ENCODE data around the gene CHMP1A. TPM values are rescaled to one million over a fixed set of nuclear protein-coding genes. Genes with fewer than 3 reads are reported as not detected.
A peak's percentile ranks its signal among the peaks of the same experiment; 100 is the strongest.
"Not testable (repeated sequence)": the region's sequence is repeated elsewhere in the genome, so short reads cannot be mapped to it uniquely, and the experiment has no call there.

CHMP1A gene
- total RNA-seq, 2 donors from 2014 or later, result 154 to 157 TPM

DNA sequence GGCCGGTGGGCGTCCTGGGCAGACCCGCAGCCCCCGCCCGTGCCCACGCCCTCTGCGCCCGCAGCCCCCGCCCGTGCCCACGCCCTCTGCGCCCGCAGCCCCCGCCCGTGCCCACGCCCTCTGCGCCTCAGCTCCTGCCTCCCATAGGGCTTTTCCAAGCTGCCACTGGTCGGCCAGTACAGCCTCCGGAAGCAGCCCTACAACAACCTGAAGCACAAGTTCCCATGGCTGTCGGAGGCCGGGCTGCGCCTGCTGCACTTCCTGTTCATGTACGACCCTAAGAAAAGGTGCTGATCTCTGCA, 37.2 kb upstream of the CHMP1A start:
- ATAC-seq, result peak; percentile 67
- intact Hi-C loops (cut with DNase I, micrococcal nuclease), result not testable (repeated sequence)
- DNase-seq, result peak in 1 of 2 donors; percentile 59

DNA sequence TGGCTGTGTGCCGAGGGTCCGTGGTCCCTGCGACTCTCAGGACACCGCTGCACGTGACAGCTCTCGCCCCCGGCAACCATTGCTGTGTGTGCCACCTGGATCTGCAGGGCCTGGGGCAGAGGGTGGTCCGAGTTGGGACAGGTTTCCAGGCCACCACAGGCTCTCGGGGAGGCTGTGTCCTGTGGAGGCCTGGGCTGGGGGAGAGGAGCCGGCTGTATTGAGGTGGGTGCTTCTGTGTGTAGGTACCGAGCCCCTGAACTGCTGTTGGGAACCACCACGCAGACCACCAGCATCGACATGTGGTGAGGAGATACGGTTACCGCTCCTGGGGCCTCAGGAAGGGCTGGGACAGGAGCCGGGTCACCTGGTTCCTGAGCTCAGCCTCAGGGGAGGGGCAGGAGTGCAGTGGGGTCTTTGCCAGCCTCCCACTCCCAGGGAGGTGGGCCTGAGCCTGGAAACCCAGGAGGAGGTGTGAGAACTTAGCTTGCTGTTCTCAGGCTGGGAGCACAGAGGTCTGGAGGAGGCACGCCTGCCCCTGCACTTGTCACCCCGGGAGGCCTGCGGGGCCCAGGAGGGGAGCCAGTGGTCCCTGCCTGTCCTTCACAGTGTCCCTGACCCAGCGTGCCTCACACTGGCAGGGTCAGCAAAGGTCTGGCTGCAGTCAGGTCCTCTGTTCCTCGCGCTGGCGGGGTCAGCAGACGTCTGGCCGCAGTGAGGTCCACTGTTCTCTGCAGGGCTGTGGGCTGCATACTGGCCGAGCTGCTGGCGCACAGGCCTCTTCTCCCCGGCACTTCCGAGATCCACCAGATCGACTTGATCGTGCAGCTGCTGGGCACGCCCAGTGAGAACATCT, 36.6 kb upstream of the CHMP1A start:
- ATAC-seq (peak; percentile 5), DNase-seq (no peak)
- intact Hi-C loops (cut with DNase I, micrococcal nuclease), result no loop called here

DNA sequence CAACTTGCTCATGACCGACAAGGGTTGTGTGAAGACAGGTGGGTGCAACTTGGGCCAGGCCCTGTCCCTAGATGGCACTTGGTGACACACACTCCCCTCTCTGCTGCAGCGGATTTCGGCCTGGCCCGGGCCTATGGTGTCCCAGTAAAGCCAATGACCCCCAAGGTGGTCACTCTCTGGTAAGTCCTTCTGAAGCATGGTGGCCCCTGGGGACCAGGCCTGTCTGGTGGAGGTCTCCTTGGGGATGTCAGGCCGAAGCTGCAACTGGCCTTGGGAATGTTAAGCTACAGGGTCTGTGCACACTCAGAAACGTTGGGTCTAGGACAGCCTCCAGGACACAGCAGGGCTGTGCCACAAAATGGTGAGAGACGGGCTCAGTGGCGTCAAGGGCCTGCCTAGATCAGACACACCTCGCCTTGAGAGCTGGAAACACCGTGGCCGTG, 35.8 kb upstream of the CHMP1A start:
- DNase-seq (no peak), ATAC-seq (no peak)
- intact Hi-C loops (cut with DNase I, micrococcal nuclease), result no loop called here

DNA sequence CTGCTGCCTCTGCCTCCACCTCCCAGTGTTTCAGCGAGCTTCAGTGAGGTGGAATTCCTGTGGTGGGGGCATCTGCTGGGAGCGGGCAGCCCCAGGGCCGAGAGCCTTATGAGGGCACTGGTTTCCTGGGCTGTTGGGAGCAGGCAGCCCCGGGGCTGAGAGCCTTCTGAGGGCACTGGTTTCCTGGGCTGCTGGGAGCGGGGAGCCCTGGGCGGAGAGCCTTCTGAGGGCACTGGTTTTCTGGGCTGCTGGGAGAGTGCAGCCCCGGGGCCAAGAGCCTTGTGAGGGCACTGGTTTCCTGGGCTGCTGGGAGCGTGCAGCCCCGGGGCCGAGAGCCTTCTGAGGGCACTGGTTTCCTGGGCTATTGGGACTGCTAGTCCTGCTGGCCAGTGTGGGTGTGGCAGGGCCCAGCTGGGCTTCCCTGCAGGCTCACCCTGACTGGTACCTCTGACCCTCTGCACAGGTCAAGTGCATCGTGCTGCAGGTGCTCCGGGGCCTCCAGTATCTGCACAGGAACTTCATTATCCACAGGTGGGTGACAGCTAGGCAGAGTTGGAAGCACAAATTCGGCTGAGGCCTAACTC, 34.6 kb upstream of the CHMP1A start:
- ATAC-seq (no peak), DNase-seq (no peak)
- intact Hi-C loops (cut with DNase I, micrococcal nuclease), result no loop called here

DNA sequence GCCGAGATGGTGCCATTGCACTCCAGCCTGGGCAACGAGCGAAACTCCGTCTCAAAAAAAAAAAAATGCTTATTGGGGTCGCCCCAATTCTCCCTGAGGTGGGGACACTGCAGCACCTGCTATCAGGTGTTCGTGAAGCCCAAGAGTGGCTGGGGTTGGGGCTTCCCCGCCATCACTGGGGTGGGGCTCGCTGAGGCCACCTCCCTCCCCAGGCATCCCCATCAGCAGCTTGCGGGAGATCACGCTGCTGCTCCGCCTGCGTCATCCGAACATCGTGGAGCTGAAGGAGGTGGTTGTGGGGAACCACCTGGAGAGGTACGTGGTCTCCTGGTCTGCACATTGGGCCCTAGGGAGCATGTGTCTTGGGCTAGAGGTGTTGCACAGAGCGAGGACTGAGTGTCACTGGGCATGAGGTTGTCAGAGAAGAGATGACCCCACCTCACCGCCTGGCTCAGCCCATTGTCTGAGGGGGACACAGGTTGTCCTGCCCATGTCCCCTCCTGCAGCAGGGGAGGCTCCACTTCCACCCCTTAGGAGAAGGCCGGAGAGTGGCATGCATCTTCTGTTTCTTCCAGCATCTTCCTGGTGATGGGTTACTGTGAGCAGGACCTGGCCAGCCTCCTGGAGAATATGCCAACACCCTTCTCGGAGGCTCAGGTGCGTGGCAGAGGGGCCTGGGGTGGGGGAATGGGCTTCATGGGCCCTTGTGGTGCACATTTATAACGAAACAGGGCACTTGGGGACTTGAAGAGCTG, 33.9 kb upstream of the CHMP1A start:
- intact Hi-C loops (cut with DNase I, micrococcal nuclease), result no loop called here
- ATAC-seq, result no peak
- no peak for DNase-seq

DNA sequence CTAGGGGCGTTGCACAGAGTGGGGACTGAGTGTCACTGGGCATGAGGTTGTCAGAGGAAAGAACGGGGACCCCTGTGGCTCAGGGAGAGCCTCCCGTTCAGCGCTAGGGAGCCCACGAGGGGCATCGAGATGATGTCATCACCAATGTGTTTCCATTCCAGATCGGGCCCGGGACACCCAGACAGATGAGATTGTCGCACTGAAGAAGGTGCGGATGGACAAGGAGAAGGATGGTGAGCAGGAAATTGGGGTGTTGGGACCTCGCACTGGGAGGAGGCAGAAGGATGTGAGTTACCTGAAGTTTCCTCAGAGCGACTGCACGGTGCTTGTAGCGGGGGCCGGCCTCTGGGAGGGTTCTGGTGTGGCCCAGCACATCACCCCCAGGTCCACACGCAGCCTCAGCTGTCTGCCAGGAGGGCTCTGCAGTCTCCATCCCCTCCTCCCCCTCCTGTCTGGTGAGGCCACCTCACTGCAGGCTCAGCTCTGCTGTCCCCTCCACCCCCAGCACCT, 32.9 kb upstream of the CHMP1A start:
- intact Hi-C loops (cut with DNase I, micrococcal nuclease), result no loop called here
- DNase-seq (no peak), ATAC-seq (no peak)

DNA sequence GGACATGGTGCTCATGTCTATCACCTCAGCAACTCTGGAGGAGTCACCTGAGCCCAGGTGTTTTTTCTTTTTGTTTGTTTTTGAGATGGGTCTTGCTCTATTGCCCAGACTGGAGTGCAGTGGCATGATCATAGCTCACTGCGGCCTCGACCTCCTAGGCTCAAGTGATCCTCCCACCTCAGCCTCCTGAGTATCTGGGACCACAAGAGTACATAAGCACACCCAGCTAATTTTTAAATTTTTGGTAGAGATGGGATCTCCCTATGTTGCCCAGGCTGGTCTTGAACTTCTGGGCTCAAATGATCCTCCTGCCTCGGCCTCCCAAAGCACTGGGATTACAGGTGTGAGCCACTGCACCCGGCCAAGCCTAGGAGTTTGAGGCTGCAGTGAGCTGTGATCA, 32.1 kb upstream of the CHMP1A start:
- intact Hi-C loops (cut with DNase I, micrococcal nuclease); ATAC-seq: not testable (repeated sequence)

DNA sequence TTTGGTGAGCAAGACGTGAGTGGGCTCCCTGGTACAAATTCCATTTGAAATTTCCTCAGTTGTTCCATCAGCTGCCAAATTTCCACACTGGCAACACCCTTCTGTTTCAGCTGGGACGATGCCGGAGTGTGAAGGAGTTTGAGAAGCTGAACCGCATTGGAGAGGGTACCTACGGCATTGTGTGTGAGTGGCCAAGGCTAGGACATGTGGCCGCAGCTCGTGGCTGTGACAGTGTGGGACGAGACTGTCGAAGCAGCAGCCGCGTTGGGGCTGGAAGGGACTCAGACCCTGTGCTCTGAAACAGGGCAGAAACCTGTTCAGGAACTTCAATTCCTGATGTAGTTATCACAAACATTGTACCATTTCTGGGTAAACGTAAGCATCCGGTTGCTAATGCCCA, 31.6 kb upstream of the CHMP1A start:
- no peak for ATAC-seq
- DNase-seq, result no peak
- intact Hi-C loops (cut with DNase I, micrococcal nuclease), result no loop called here

More for the DNA sequence above, 32.1 kb upstream of the CHMP1A start:
- not testable (repeated sequence) for DNase-seq

DNA sequence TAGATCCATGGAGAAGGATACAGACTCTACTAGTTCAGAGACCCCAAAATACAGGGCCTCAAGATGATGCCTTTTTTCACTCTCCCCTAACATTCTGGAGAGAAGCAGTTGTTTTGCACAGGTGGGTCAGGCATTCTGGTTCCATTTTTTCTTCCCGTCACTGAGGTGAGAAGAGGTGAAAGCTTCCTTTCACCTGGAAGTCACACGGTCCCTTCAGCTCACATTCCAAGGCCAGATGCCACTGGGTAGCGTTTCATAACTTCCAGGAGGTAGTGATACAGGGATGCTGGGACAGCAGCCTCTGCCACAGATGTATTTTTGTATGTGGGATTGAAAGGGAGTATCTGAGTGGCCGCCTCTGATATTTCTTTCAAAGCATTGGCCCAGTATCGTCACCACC, 30.9 kb upstream of the CHMP1A start:
- ATAC-seq (no peak), DNase-seq (no peak)
- intact Hi-C loops (cut with DNase I, micrococcal nuclease), result no loop called here

DNA sequence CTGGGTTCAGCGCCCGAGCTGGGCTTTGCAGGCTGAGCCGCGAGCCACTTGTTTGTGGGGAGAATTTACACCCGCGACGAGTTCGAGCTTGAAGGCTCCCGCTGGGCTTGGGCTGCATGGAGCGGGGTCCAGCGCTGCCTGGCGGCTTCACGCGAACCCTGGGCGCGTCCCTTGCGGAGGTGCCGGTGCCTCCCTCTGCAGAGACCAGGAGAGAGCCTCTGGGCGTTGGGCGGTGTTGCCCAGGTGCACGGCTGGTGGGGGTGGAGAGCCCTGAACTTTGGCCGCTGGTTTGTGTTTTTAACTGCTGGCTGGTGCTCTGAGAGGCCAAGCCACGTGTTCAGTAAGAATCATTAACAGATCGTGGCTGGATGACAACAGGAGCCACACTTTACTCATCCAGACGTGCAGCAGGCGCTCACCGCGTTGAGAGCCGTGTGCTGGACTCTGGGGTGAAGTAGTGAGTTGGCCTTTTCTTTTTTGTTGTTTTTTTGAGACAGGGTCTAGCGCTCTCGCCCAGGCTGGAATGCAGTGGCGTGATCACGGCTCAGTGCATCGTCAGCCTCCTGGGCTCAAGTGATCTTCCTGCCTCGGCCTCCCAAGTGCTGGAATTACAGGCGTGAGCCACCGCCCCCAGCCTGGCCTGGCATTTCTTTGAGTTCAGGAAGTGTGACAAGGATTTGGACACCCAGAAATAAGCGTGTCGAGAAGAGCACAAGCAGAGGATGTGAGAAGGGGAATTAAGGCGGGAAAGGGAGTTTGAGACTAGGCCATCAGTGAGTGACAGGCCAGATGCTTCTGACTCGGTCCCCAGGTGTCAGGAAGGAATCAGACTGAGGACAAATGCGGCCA, 29.8 kb upstream of the CHMP1A start:
- DNase-seq, result peak; percentile 87 to 89
- peak; percentile 91 for ATAC-seq
- intact Hi-C loops (cut with DNase I, micrococcal nuclease), result no loop called here

DNA sequence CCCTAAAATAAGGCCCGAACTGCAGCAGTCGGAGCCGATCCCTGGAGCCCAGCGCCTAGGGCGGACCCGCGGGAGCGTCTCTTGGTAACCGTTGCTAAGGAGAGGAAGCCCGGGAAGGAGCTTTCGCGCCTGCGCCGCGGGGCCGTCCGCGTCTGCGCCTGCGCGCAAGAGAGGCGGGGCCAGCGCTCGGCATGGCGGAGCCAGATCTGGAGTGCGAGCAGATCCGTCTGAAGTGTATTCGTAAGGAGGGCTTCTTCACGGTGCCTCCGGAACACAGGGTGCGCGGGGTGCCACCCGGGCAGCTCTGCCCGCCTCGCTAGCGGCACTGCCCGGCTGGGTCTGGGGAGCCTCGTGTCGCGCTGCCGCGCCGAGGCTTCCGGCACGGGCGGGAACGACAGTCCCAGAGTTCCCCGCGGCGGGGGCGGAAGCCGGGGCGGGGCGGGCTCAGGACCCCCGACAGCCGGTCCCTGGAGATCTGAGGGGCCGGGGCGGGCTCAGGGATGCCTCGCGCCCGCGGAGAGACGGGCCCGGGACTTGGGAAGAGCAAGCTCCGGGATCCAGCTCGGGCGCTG, 29.1 kb upstream of the CHMP1A start, which contains the start of gene CDK10:
Gene CDK10 (plus strand): TSS at position 170 of the 572 bp plus-strand sequence. CDS start 22 bp downstream, at position 192.
- intact Hi-C loops (cut with DNase I, micrococcal nuclease), result no loop called here
- ATAC-seq, result peak; percentile 79
- DNase-seq, result peak; percentile 88 to 91

DNA sequence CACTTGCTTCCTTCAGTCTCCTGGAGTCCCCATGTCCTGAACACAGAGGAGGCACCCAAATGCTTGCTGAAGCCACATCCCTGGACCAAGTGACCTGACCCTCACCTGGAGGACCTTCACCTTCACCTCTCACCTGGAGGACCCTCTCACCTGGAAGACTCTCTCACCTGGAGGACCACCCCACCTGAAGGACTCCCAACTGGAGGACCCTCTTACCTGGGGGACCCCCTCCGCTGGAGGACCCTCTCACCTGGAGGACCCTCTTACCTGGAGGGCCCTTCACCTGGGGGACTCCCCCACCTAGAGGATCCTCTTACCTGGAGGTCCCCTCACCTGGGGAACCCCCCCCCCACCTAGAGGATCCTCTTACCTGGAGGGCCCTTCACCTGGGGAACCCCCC, 28.4 kb upstream of the CHMP1A start:
- no peak for DNase-seq
- intact Hi-C loops (cut with DNase I, micrococcal nuclease), result no loop called here
- no peak for ATAC-seq

DNA sequence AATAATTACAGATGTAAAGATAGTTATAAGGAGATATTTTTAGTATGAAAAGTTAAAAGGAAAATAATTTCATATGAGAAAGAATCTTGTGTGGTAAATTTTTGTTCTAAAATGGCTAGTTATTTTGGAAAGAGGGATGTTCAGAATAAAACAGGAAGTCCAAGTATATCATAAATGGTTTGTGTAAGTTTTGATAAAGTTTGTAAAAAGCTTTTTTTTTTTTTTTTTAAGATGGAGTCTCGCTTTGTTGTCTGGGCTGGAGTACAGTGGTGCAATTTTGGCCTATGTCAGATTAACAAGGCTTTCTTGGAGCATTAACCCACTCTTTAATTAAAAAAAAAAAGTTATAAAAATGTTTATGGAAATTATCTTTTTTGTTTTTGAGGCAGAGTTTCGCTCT, 20.8 kb upstream of the CHMP1A start:
- ATAC-seq (no peak), DNase-seq (no peak)
- intact Hi-C loops (cut with DNase I, micrococcal nuclease), result no loop called here

DNA sequence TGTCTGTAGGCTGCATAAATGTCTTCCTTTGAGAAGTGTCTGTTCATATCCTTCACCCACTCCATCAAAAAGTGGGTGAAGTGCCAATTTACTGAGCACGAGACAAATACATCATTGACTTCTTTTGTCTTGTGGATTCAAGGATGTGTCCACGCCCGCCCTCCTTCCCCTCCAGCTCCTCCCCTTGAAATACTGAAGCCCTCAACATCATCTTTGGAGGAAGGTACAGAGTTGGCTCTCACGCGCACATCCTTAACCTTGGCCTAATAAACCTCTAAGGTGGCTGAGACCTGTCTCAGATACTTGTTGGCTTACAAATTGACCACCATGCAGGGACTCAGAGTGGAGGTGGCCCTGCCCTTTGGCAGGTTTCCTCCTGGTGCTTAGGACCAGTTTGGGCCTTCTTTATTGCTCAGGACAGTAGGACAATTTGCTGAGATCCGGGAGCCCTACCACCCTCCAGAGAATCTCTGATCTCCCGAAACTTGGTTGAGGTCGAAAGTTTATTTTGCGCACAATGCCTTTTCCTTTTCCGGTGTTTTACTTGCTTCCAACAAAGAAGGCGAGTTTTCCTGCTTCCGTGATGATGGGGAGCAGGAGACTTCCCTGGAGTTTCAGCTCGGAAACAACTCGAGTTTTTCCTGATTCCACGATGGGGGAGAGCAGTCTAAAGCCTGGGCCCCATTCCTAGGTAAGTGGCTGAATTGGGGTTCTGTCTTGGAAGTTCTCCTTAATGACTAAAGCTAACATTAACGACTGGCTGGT, 14.9 kb upstream of the CHMP1A start:
- DNase-seq (no peak), ATAC-seq (no peak)
- intact Hi-C loops (cut with DNase I, micrococcal nuclease), result no loop called here

DNA sequence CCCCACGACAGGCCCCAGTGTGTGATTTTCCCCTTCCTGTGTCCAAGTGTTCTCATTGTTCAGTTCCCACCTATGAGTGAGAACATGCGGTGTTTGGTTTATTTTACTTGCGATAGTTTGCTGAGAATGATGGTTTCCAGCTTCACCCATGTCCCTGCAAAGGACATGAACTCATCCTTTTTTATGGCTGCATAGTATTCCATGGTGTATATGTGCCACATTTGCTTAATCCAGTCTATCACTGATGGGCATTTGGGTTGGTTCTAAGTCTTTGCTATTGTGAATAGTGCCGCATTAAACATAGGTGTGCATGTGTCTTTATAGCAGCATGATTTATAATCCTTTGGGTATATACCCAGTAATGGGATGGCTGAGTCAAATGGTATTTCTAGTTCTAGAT, 14.1 kb upstream of the CHMP1A start:
- DNase-seq; intact Hi-C loops (cut with DNase I, micrococcal nuclease); ATAC-seq: not testable (repeated sequence)

DNA sequence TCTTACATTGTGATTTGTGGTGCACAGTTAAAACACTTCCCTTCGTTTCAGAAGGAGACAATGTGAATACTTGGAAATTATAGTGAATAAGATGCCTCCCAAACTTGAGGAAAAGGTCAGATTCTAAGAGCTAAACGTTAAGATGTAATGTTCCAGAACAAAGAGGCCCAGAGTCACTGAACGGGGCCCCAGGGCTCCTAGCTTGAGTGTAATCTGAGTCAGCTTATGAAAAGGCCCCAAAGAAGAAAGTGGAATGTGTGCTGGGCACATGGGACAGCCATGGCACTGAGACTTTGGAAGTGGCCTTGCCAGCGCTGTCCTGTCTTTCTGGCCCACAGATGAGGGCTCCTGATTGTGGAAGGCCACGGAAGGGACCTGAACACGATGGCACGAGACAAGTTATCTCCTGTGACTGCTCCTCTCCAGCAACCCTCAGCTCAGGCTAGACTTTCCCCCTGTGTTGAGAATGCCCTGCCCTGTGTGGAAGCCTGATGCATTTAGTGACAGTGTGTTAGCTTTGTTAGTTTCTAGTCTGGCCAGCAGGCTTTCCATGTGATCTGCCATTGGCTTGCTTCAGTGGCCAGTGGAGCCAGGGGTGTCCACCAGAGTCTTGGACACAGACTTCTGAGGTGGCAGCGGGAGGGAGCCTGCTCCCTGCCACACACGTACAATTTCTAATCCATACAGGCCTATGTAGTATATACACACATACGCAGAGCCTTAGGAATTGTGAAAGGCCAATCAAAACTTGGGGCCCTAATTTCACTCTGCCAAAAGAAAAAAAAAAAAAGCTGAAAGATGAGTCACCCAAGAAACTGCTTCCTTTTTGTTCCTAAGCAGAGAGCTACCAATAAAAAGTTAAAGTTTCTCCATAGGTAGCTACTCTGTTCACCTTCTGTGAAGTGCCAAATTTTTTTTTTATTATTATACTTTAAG, 13.3 kb upstream of the CHMP1A start:
- DNase-seq, result no peak
- no peak for ATAC-seq
- intact Hi-C loops (cut with DNase I, micrococcal nuclease), result no loop called here

DNA sequence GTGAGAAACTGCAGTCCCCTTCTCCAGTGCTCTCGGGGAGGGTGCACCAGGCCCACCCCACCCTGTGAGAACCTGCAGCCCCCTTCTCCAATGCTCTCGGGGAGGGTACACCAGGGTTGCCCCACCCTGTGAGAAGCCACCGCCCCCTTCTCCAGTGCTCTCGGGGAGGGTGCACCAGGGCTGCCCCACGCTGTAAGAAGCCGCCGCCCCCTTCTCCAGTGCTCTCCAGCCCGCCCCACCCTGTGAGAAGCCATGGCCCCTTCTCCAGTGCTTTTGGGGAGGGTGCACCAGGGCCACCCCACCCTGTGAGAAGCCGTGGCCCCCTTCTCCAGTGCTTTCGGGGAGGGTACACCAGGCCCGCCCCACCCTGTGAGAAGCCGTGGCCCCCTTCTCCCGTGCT, 12.2 kb upstream of the CHMP1A start:
- no peak for ATAC-seq
- intact Hi-C loops (cut with DNase I, micrococcal nuclease), result no loop called here
- DNase-seq, result no peak

All from left colon (tissue), 2 donors.